CD14-positive monocyte (primary cell): Measurements from ENCODE around the gene ISX. TPM values are rescaled to one million over a fixed set of nuclear protein-coding genes. Genes with fewer than 3 reads are reported as not detected.

Experiments used
- DNase-seq, 3 donors: peaks; one replicate each; pipeline ENCODE4 v3.0.0-alpha.2; 2011 to 2022
- H2AFZ ChIP-seq: 2 replicates; pipeline ENCODE4 v1.6.0; 2012; ENCODE audit warnings: mild to moderate bottlenecking, low read depth, low read length, inconsistent platforms; ENCODE audit not compliant: insufficient read depth, poor library complexity, severe bottlenecking
- H3K27ac ChIP-seq, 2 donors: 1 replicate in 1 of 2; 2 replicates in 1 of 2; pipeline ENCODE4 v1.5.1; 2012 to 2013; ENCODE audit warnings: low read length in 2 of 2, control low read depth in 1 of 2, inconsistent platforms in 1 of 2, low read depth in 1 of 2, mild to moderate bottlenecking in 1 of 2
- H3K27me3 ChIP-seq, 2 donors: one replicate each; pipeline versions ENCODE4 v1.6.0 to v1.6.1; 2011 to 2013; ENCODE audit warnings: low read length in 2 of 2; ENCODE audit not compliant: control insufficient read depth in 2 of 2, insufficient read depth in 2 of 2
- H3K36me3 ChIP-seq, 2 donors: replicated peaks in 1 of 2; 1 replicate in 1 of 2; 2 replicates in 1 of 2; pipeline versions ENCODE4 v1.5.1 to v1.6.1; 2012 to 2013; ENCODE audit warnings: low read length in 2 of 2, control low read depth in 1 of 2, inconsistent platforms in 1 of 2, mild to moderate bottlenecking in 1 of 2; ENCODE audit not compliant: insufficient read depth in 2 of 2, control insufficient read depth in 1 of 2
- H3K4me1 ChIP-seq, 2 donors: 1 replicate in 1 of 2; 2 replicates in 1 of 2; pipeline versions ENCODE4 v1.5.1 to v1.6.1; 2012 to 2013; ENCODE audit warnings: low read length in 2 of 2, control low read depth in 1 of 2, inconsistent platforms in 1 of 2, mild to moderate bottlenecking in 1 of 2, moderate library complexity in 1 of 2; ENCODE audit not compliant: insufficient read depth in 2 of 2, control insufficient read depth in 1 of 2
- H3K4me2 ChIP-seq: replicated peaks from 2 replicates; pipeline ENCODE3; 2012; ENCODE audit warnings: low read length, moderate library complexity, mild to moderate bottlenecking; ENCODE audit not compliant: poor library complexity, severe bottlenecking; ENCODE audit errors: extremely low read depth
- H3K4me3 ChIP-seq, 3 experiments: fragments of 200-600 bp in 1 of 3; sonication (generic) in 1 of 3; replicated peaks in 1 of 3; 1 replicate in 2 of 3; 2 replicates in 1 of 3; pipeline ENCODE4 v1.5.1; 2011 to 2013; ENCODE audit warnings: low read length in 3 of 3, mild to moderate bottlenecking in 3 of 3, control low read depth in 2 of 3, low read depth in 2 of 3, inconsistent platforms in 1 of 3, moderate library complexity in 1 of 3
- H3K79me2 ChIP-seq: 2 replicates; pipeline ENCODE4 v1.6.0; 2012; ENCODE audit warnings: mild to moderate bottlenecking, control low read depth, inconsistent platforms, low read length, moderate library complexity; ENCODE audit not compliant: insufficient read depth
- H3K9ac ChIP-seq: 2 replicates; pipeline ENCODE4 v1.6.0; 2017; ENCODE audit warnings: low read length, mild to moderate bottlenecking; ENCODE audit not compliant: insufficient read depth, poor library complexity, severe bottlenecking
- H3K9me3 ChIP-seq, 2 donors: replicated peaks in 1 of 2; 1 replicate in 1 of 2; 2 replicates in 1 of 2; pipeline versions ENCODE4 v1.5.1 to v1.6.1; 2012 to 2013; ENCODE audit warnings: low read length in 2 of 2, control low read depth in 1 of 2; ENCODE audit not compliant: control insufficient read depth in 1 of 2, insufficient read depth in 1 of 2
- H4K20me1 ChIP-seq: 2 replicates; pipeline ENCODE4 v1.6.0; 2012; ENCODE audit warnings: mild to moderate bottlenecking, low read length, control low read depth, moderate library complexity; ENCODE audit not compliant: insufficient read depth
- H3K27ac Mint-ChIP-seq, 7 donors: one replicate each; pipeline ENCODE4 v1.8.0; 2020; ENCODE audit warnings: mild to moderate bottlenecking in 7 of 7, mixed read lengths in 7 of 7, moderate library complexity in 6 of 7, inconsistent platforms in 2 of 7
- H3K27me3 Mint-ChIP-seq, 3 donors: one replicate each; pipeline ENCODE4 v1.8.0; 2021 to 2022; ENCODE audit warnings: low read depth in 3 of 3, mild to moderate bottlenecking in 3 of 3, mixed read lengths in 3 of 3, moderate library complexity in 3 of 3, inconsistent platforms in 1 of 3
- H3K36me3 Mint-ChIP-seq, 2 donors: one replicate each; pipeline ENCODE4 v1.8.0; 2020; ENCODE audit warnings: mixed read lengths in 2 of 2, inconsistent platforms in 1 of 2, mild to moderate bottlenecking in 1 of 2
- H3K4me1 Mint-ChIP-seq: one replicate; pipeline ENCODE4 v1.8.0; 2020; ENCODE audit warnings: mild to moderate bottlenecking, mixed read lengths
- H3K4me3 Mint-ChIP-seq, 2 donors: one replicate each; pipeline ENCODE4 v1.8.0; 2020; ENCODE audit warnings: mild to moderate bottlenecking in 2 of 2, mixed read lengths in 2 of 2, moderate library complexity in 1 of 2
- H3K9me3 Mint-ChIP-seq, 7 donors: one replicate each; pipeline ENCODE4 v1.8.0; 2020 to 2022; ENCODE audit warnings: mixed read lengths in 7 of 7, mild to moderate bottlenecking in 6 of 7, moderate library complexity in 6 of 7, inconsistent platforms in 2 of 7
- CTCF ChIP-seq: fragments of 200-600 bp; IDR thresholded peaks from one replicate; pipeline ENCODE4 v1.8.0; 2022; ENCODE audit warnings: antibody characterized with exemption, mild to moderate bottlenecking
- WGBS: methylation state at CpG from one replicate; pipeline ENCODE4 v1.1.5; 2013; ENCODE audit warnings: missing lambda C conversion rate; ENCODE audit not compliant: insufficient coverage; 5-methylcytosine and 5-hydroxymethylcytosine counted together
- intact Hi-C, 2 donors: fragments of 100-400 bp; cut with micrococcal nuclease; formaldehyde crosslinking; loops; one replicate each; pipeline versions ENCODE4 v1.15.0 to v1.15.1; 2023
- polyA plus RNA-seq, 3 donors: library from polyadenylated mRNA; depleted of rRNA in 1 of 3; unstranded in 2 of 3; stranded (reverse) in 1 of 3; fragments of 300-500 nt in 2 of 3; fragments of >200 nt in 1 of 3; fragmentation: Illumina TruSeq in 2 of 3; gene quantifications; 1 replicate in 2 of 3; 2 replicates in 1 of 3; pipeline ENCODE4 v1.2.3, GENCODE V29; 2012 to 2021

The ISX gene
- polyA plus RNA-seq, 3 donors, result not detected

GRCh38 chr22:35085621-35086020, 19.7 kb downstream of the ISX start:
- DNase-seq, result no peak
- Histone ChIP-seq H3K9ac (no peak overlapping the region), H3K27me3 (no peaks in the 10 kb centered on the region), H3K4me2 (no peak overlapping the region), H3K79me2 (no peaks in the 10 kb centered on the region), H3K4me1 (no peaks in the 10 kb centered on the region), H4K20me1 (no peaks in the 10 kb centered on the region), H3K27ac (no peak overlapping the region), H3K9me3 (peaks cover 0 to 3% of the 10 kb centered on the region in 2 donors), H3K36me3 (no peaks in the 10 kb centered on the region), H2AFZ (no peak overlapping the region), H3K4me3 (no peak overlapping the region)
- no peak overlapping the region for H3K4me3 Mint-ChIP-seq
- TF ChIP-seq CTCF, result no peak
- H3K36me3 Mint-ChIP-seq, result no peaks in the 10 kb centered on the region
- H3K4me1 Mint-ChIP-seq, result no peaks in the 10 kb centered on the region
- WGBS, result 85% methylated on average over 2 of the region's 3 CpGs
- intact Hi-C loops, result no loop called here
- H3K27ac Mint-ChIP-seq, result no peak overlapping the region
- peaks cover 0 to 10% (median 2%) of the 10 kb centered on the region in 3 donors for H3K27me3 Mint-ChIP-seq
- peaks cover 1 to 3% (median 3%) of the 10 kb centered on the region in 7 donors for H3K9me3 Mint-ChIP-seq

- no peaks in the 10 kb centered on the region for H3K36me3 Mint-ChIP-seq
- no peak for DNase-seq
- Histone ChIP-seq H3K9me3 (no peaks in the 10 kb centered on the region), H3K4me1 (no peaks in the 10 kb centered on the region), H3K9ac (no peak overlapping the region), H3K36me3 (no peaks in the 10 kb centered on the region), H3K4me3 (no peak overlapping the region), H3K27me3 (no peaks in the 10 kb centered on the region), H4K20me1 (no peaks in the 10 kb centered on the region), H3K27ac (no peak overlapping the region), H3K4me2 (no peak overlapping the region), H2AFZ (no peak overlapping the region), H3K79me2 (no peaks in the 10 kb centered on the region)
- peaks cover 2 to 6% (median 3%) of the 10 kb centered on the region in 7 donors for H3K9me3 Mint-ChIP-seq
- no peaks in the 10 kb centered on the region for H3K4me1 Mint-ChIP-seq
- intact Hi-C loops, result no loop called here
- no CpG with 5 or more reads among the region's 1 CpG for WGBS
- H3K4me3 Mint-ChIP-seq, result no peak overlapping the region
- H3K27me3 Mint-ChIP-seq, result peaks cover 0 to 12% (median 2%) of the 10 kb centered on the region in 3 donors
- no peak overlapping the region for H3K27ac Mint-ChIP-seq
- TF ChIP-seq CTCF, result no peak
Measured at GRCh38 chr22:35089139-35089538, 23.2 kb downstream of the ISX start.
